Measurements from ENCODE around the gene TAAR9.
"Not testable (repeated sequence)": the region's sequence is repeated elsewhere in the genome, so short reads cannot be mapped to it uniquely, and the experiment has no call there.

Gene TAAR9

GRCh38 chr6:132526461-132526860 lies 11.6 kb upstream of the TAAR9 start:
- in situ Hi-C loops (cut with HindIII; ENCODE audit: low sequenced_read_pairs): loop anchor here (25.0 kb wide), 1 partner anchor 261 kb away; the partner anchor contains the start of gene SLC18B1
- DNase-seq (ENCODE audit: low read depth): no peak
- H3K4me3 ChIP-seq (ENCODE audit: low read depth, low read length): no peak overlapping the region
- no peak for TF ChIP-seq CTCF (IDR thresholded peaks at IDR 0.05; ENCODE audit: low read depth, low read length, missing control alignments)

GRCh38 chr6:132527791-132528190 lies 10.3 kb upstream of the TAAR9 start:
- in situ Hi-C loops (cut with HindIII; ENCODE audit: low sequenced_read_pairs): loop anchor here (25.0 kb wide), 1 partner anchor 260 kb away; the partner anchor contains the start of gene SLC18B1
- no peak for DNase-seq (ENCODE audit: low read depth)
- TF ChIP-seq CTCF (IDR thresholded peaks at IDR 0.05; ENCODE audit: low read depth, low read length, missing control alignments): no peak
- H3K4me3 ChIP-seq (ENCODE audit: low read depth, low read length): no peak overlapping the region

- in situ Hi-C loops (cut with HindIII; ENCODE audit: low sequenced_read_pairs): loop anchor here (25.0 kb wide), 1 partner anchor 257 kb away; the partner anchor contains the start of gene SLC18B1
- no peak overlapping the region for H3K4me3 ChIP-seq (ENCODE audit: low read depth, low read length)
- peak; percentile 58 for DNase-seq (ENCODE audit: low read depth)
- peak; percentile 68 for TF ChIP-seq CTCF (IDR thresholded peaks at IDR 0.05; ENCODE audit: low read depth, low read length, missing control alignments)
These were observed 7.6 kb upstream of the TAAR9 start for GRCh38 chr6:132530293-132530974.

GRCh38 chr6:132534546-132534945 lies 3.5 kb upstream of the TAAR9 start:
- not testable (repeated sequence) for DNase-seq (ENCODE audit: low read depth)

GRCh38 chr6:132537145-132537544 lies 932 bp upstream of the TAAR9 start:
- no peak for DNase-seq (ENCODE audit: low read depth)
- TF ChIP-seq CTCF (IDR thresholded peaks at IDR 0.05; ENCODE audit: low read depth, low read length, missing control alignments): no peak
- in situ Hi-C loops (cut with HindIII; ENCODE audit: low sequenced_read_pairs): loop anchor here (25.0 kb wide), 1 partner anchor 250 kb away; the partner anchor contains the start of gene SLC18B1
- H3K4me3 ChIP-seq (ENCODE audit: low read depth, low read length): no peak overlapping the region

More at GRCh38 chr6:132534546-132534945, 3.5 kb upstream of the TAAR9 start:
- in situ Hi-C loops (cut with HindIII; ENCODE audit: low sequenced_read_pairs): loop anchor here (25.0 kb wide), 1 partner anchor 253 kb away; the partner anchor contains the start of gene SLC18B1
- not testable (repeated sequence) for H3K4me3 ChIP-seq (ENCODE audit: low read depth, low read length)

GRCh38 chr6:132544826-132545225 lies 6.7 kb downstream of the TAAR9 start:
- in situ Hi-C loops (cut with HindIII; ENCODE audit: low sequenced_read_pairs): loop anchor here (25.0 kb wide), 1 partner anchor 242 kb away; the partner anchor contains the start of gene SLC18B1
- no peak for DNase-seq (ENCODE audit: low read depth)
- H3K4me3 ChIP-seq (ENCODE audit: low read depth, low read length): no peak overlapping the region
- no peak for TF ChIP-seq CTCF (IDR thresholded peaks at IDR 0.05; ENCODE audit: low read depth, low read length, missing control alignments)

Measured in astrocyte of the cerebellum (primary cell).